GM12891 (cell line): ENCODE data around the gene GUCA2B.

ENCODE experiments used
- DNase-seq: peaks from one replicate; pipeline ENCODE4 v3.0.0; 2011; ENCODE audit warnings: low spot score; ENCODE audit not compliant: insufficient read length
- FAIRE-seq: peaks from 2 replicates; lab custom pipeline; 2011; peaks lifted over from hg19 to GRCh38; lab: Jason Lieb, UNC
- PAX5 ChIP-seq: IDR thresholded peaks from 2 replicates; pipeline ENCODE4 v1.6.1; 2011; ENCODE audit warnings: low read length, moderate library complexity, mild to moderate bottlenecking; ENCODE audit not compliant: insufficient read depth, severe bottlenecking
- POLR2A ChIP-seq: IDR thresholded peaks from 2 replicates; pipeline ENCODE4 v1.6.1; 2011; ENCODE audit warnings: low read depth, low read length, control low read depth
- POLR2AphosphoS5 ChIP-seq: IDR thresholded peaks from 2 replicates; pipeline ENCODE4 v1.6.1; 2011; ENCODE audit warnings: low read depth, low read length, control low read depth
- POU2F2 ChIP-seq: IDR thresholded peaks from 2 replicates; pipeline ENCODE4 v1.6.1; 2011; ENCODE audit warnings: low read depth, mild to moderate bottlenecking, control low read depth, low read length, moderate library complexity
- SPI1 ChIP-seq: IDR thresholded peaks from 2 replicates; pipeline ENCODE4 v1.6.1; 2011; ENCODE audit warnings: low read depth, low read length, control low read depth
- TAF1 ChIP-seq: IDR thresholded peaks from 2 replicates; pipeline ENCODE4 v1.6.1; 2011; ENCODE audit warnings: low read depth, low read length, control low read depth

The GUCA2B gene

GRCh38 chr1:42152119-42152518, 1.1 kb upstream of the GUCA2B start:
- DNase-seq (no peak), FAIRE-seq (no peak)
- TF ChIP-seq TAF1 = no peak
- no peak for TF ChIP-seq PAX5
- no peak for TF ChIP-seq POU2F2

DNA sequence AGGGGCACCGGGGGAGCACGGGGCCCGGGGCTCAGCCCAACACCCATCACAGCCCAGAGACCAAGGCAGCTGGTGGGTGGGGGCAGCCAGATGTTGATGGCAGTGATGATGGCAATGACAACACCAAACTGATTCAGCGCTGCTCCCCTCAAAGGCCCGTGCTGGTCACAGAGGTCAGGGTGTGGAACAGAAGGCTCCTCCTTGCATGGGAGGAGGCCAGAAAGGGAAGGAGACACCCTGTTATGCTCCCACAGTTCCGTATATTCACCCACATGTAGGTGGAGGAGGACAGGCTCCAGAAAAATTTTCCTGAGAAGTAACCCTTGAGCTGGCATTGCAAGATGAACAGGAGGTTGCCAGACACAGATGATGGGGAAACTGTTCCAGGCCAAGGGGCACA, 414 bp downstream of the GUCA2B start:
- TF ChIP-seq TAF1 = no peak
- no peak for TF ChIP-seq SPI1
- no peak for TF ChIP-seq POLR2AphosphoS5
- TF ChIP-seq POU2F2 = no peak
- TF ChIP-seq POLR2A = no peak
- no peak for TF ChIP-seq PAX5
- DNase-seq (no peak), FAIRE-seq (no peak)

DNA sequence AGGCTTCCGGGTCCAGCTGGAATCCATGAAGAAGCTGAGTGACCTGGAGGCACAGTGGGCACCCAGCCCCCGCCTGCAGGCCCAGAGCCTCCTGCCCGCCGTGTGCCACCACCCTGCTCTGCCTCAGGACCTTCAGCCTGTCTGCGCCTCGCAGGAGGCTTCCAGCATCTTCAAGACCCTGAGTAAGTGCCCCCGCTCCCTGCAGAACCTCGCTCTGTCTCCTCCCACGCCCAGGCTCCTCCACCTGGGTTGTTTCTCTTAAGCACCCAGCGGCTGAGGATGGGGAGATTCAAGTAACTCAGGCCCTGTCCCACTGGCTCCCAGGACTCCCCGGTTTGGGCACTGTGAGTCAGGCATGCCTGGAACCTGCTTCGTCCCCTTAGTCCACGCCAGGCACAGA, 1.5 kb downstream of the GUCA2B start:
- DNase-seq (no peak), FAIRE-seq (no peak)
- no peak for TF ChIP-seq SPI1
- no peak for TF ChIP-seq PAX5
- TF ChIP-seq POU2F2 = no peak
- TF ChIP-seq POLR2AphosphoS5 = no peak
- no peak for TF ChIP-seq POLR2A
- no peak for TF ChIP-seq TAF1

GRCh38 chr1:42155362-42155761, 2.2 kb downstream of the GUCA2B start:
- DNase-seq (no peak), FAIRE-seq (no peak)
- TF ChIP-seq POLR2A = no peak
- TF ChIP-seq SPI1 = no peak
- no peak for TF ChIP-seq POLR2AphosphoS5
- no peak for TF ChIP-seq POU2F2
- TF ChIP-seq PAX5 = no peak
- no peak for TF ChIP-seq TAF1

DNA sequence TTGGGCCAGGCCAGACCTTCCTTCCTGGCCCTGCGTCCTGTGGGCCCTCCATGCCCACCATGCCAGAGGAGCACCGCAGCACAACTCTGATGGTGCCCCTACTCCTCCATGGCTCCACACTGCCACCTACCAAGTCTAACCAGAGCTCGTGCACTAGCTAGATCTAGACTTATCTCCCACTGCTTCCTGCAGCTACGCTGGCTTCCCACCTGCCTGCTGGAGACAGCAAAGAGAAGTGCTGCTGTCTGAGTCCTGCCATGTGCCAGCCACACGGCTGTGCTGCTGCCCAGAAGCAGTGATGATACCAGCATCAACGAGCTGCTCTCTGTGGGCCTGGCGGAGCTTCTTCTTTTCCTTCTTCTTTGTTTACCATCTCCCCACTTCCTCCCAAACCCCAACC, 4.5 kb downstream of the GUCA2B start:
- no peak for FAIRE-seq
- no peak for DNase-seq
- TF ChIP-seq POLR2A = no peak
- no peak for TF ChIP-seq SPI1
- TF ChIP-seq POU2F2 = no peak
- TF ChIP-seq POLR2AphosphoS5 = no peak
- TF ChIP-seq TAF1 = no peak
- TF ChIP-seq PAX5 = no peak

DNA sequence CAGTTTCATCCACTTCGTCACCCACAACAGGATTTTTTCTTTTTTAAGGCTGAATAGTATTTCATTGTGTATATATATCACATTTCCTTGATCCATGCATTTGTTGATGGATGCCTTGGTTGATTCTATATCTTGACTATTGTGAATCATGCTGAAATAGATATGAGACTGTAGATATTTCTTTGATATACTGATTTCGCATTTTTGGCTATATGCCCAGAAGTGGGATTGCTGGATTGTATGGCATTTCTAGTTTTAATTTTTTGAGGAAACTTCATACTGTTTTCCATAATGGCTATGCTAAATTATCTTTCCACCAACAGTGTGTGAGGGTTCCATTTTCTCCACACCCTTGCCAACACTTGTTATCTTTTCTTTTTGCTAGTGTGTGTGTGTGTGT, 5.0 kb downstream of the GUCA2B start:
- DNase-seq = no peak
- no peak for FAIRE-seq
- TF ChIP-seq POU2F2 = no peak

DNA sequence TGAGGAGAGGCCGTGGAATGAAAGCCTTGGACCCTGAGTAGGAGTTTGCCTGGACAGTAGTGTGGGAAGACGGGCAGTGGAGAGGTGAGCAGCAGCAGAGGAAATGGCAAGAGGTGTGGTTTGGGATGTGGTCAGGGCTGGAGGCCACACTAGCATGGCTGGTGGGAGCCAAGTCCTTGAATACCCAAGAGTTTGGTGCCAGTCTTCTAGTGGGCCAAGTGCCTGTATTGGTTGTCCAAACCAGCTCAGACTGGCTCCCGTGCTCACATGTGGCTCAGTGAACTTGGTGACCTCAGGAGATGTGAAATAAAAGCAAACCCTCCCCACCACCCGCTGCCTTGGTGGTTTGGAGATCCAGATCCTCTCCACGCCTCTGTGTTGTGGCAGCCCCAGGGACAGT, 9.0 kb downstream of the GUCA2B start:
- FAIRE-seq = no peak

DNA sequence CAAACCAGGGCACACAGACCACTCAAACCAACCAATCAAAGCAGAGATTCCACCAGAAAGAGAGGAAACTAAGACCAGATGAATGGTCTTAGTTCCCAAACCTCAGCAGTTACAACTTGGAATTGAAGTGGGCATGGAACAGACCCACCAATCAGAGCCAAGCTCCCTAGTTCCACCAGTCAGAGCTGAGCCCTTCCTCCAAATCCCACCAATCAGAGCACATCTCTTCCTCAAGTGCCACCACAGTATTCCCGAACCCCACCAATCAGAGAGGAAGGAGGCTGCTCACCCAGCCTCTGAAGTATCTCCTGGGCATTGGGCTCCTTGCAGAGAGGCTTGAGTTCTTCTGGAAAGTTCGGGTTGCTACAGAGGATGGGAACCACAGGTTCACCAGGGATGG, 9.9 kb downstream of the GUCA2B start:
- TF ChIP-seq PAX5 (no peak), POLR2A (no peak), POLR2AphosphoS5 (no peak), POU2F2 (no peak), TAF1 (no peak), SPI1 (no peak)
- FAIRE-seq = no peak
- DNase-seq = no peak

More for the DNA sequence above, 9.0 kb downstream of the GUCA2B start:
- no peak for TF ChIP-seq TAF1
- TF ChIP-seq POLR2AphosphoS5 = no peak
- TF ChIP-seq PAX5 = no peak
- TF ChIP-seq POU2F2 = no peak
- no peak for TF ChIP-seq SPI1
- no peak for TF ChIP-seq POLR2A
- DNase-seq = no peak

DNA sequence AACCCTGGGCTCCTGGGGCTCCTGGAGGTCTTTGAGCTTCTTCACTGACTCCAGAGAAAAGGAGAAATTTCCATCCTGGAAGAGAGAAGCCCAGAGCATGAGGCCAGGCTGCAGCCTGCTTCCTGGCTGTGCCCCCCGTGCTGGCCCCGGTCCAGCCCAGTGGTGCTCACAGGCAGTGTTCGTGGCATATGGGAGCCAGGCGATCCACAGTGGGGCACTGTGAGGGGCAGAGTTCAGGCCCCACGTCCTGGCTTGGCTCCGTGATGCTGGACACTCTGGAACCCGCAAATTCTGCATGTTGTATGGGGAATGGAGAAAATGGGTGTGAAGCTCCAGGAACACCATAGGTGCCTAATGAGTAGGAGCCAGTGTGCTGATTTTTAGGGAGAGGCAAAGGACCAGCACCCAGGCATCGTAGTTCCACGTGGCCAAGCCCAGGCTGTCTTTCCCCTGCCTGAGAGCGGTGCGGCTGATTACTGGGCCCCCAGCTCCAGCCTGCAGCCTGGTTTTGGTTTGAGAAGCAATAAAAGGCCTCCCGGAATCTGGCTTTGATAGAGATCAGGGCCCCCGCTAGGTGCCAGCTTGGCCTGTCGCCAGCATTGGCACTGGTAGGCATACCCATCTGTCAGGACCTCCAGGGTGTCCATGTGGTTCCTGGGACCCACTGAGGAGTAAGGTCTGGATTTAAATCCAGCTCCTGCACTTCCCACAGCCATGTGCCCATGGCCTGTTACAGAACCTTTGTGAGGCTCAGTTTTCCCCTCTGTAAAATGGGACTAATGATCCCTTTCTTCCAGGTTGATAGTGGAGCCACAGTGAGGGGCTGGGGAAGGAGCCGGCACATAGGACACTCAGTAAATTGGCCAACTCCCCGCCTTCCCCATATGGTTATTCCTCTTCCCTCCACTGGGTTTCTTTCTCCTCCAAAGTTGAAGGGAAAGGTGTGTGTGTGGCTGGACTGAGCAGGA, 10.6 kb downstream of the GUCA2B start:
- TF ChIP-seq POU2F2 (no peak), POLR2A (no peak), PAX5 (no peak), POLR2AphosphoS5 (no peak), TAF1 (no peak), SPI1 (no peak)
- no peak for DNase-seq
- FAIRE-seq = no peak

GRCh38 chr1:42164551-42165420, 11.6 kb downstream of the GUCA2B start, which contains the start of gene GUCA2A:
Gene GUCA2A, minus strand, starts transcription at chr1:42164745. Its CDS starts 33 bp downstream, at chr1:42164712.
- TF ChIP-seq POLR2A (no peak), TAF1 (no peak), PAX5 (no peak), SPI1 (no peak), POU2F2 (no peak), POLR2AphosphoS5 (no peak)
- FAIRE-seq (no peak), DNase-seq (no peak)
